K562 (cell line): ENCODE results near the gene CCDC74B.
"Not testable (repeated sequence)": the region's sequence is repeated elsewhere in the genome, so short reads cannot be mapped to it uniquely, and the experiment has no call there.

Experiments
- CTCF ChIP-seq, 3 experiments: IDR thresholded peaks in 2 of 3; conservative IDR thresholded peaks in 1 of 3; 2 replicates each; pipeline ENCODE4 v1.5.1; 2011 to 2012; ENCODE audit warnings: low read length in 3 of 3, mild to moderate bottlenecking in 3 of 3, control low read depth in 2 of 3, improper control_type of control experiment in 1 of 3, inconsistent platforms in 1 of 3, low read depth in 1 of 3, mixed read lengths in 1 of 3, moderate library complexity in 1 of 3; ENCODE audit not compliant: insufficient read depth in 2 of 3
- REST ChIP-seq, 2 experiments: fragments of 450-650 bp; formaldehyde crosslinking in 1 of 2; IDR thresholded peaks; 2 replicates each; pipeline versions ENCODE4 v1.4.0 to v1.6.1; 2014 to 2020; ENCODE audit warnings: mild to moderate bottlenecking in 2 of 2, borderline replicate concordance in 1 of 2, low read depth in 1 of 2

GRCh38 chr2:130148515-130148914 is 3.6 kb upstream of the CCDC74B start:
- TF ChIP-seq CTCF (IDR thresholded peaks at IDR 0.05 in 2 of 3, conservative IDR thresholded peaks at IDR 0.05 in 1 of 3; ENCODE audit: insufficient read depth in 2 of 3, low read depth in 1 of 3, low read length in 3 of 3); REST (IDR thresholded peaks at IDR 0.05; ENCODE audit: borderline replicate concordance); REST (CRISPR knock-in tag; IDR thresholded peaks at IDR 0.05; ENCODE audit: low read depth): not testable (repeated sequence)
